GM21737 (cell line): ENCODE measurements around the gene FAM13A.

Experiments used
- ATAC-seq: cut with Tn5 transposase; IDR thresholded peaks from one replicate; pipeline ENCODE4 v1.9.1; 2021; ENCODE audit warnings: mild to moderate bottlenecking, moderate library complexity; ENCODE audit not compliant: unreplicated experiment

The FAM13A gene

GRCh38 chr4:88818631-88819470 lies 238.1 kb downstream of the FAM13A start:
- no peak for ATAC-seq

GRCh38 chr4:88817740-88818139 lies 239.2 kb downstream of the FAM13A start:
- ATAC-seq, result no peak

- no peak for ATAC-seq
Observed at GRCh38 chr4:88816360-88816759, 240.6 kb downstream of the FAM13A start.

- no peak for ATAC-seq
Observed at GRCh38 chr4:88814043-88814617, 242.9 kb downstream of the FAM13A start.

GRCh38 chr4:88813013-88813412 lies 244.0 kb downstream of the FAM13A start:
- no peak for ATAC-seq

- no peak for ATAC-seq
Observed at GRCh38 chr4:88812420-88812819, 244.6 kb downstream of the FAM13A start.

- no peak for ATAC-seq
Observed at GRCh38 chr4:88811904-88812303, 245.1 kb downstream of the FAM13A start.

- no peak for ATAC-seq
Observed at GRCh38 chr4:88810325-88810724, 246.7 kb downstream of the FAM13A start.

- ATAC-seq, result no peak
Observed at GRCh38 chr4:88809576-88810219, 247.3 kb downstream of the FAM13A start.

GRCh38 chr4:88809101-88809500 lies 247.9 kb downstream of the FAM13A start:
- ATAC-seq, result no peak

- no peak for ATAC-seq
Observed at GRCh38 chr4:88807499-88807898, 249.5 kb downstream of the FAM13A start.

- ATAC-seq, result no peak
Observed at GRCh38 chr4:88804234-88804633, 252.8 kb downstream of the FAM13A start.

- peak; percentile 89 for ATAC-seq
Observed at GRCh38 chr4:88803600-88804096, 253.3 kb downstream of the FAM13A start.

GRCh38 chr4:88802585-88803286 lies 254.2 kb downstream of the FAM13A start:
- ATAC-seq, result no peak

- no peak for ATAC-seq
Observed at GRCh38 chr4:88802138-88802537, 254.8 kb downstream of the FAM13A start.

GRCh38 chr4:88799900-88800299 lies 257.1 kb downstream of the FAM13A start:
- no peak for ATAC-seq

GRCh38 chr4:88797725-88798124 lies 259.3 kb downstream of the FAM13A start:
- ATAC-seq, result no peak

GRCh38 chr4:88796545-88796944 lies 260.4 kb downstream of the FAM13A start:
- no peak for ATAC-seq

- ATAC-seq, result no peak
Observed at GRCh38 chr4:88794952-88795351, 262.0 kb downstream of the FAM13A start.

GRCh38 chr4:88794087-88794690 lies 262.8 kb downstream of the FAM13A start:
- no peak for ATAC-seq

GRCh38 chr4:88793475-88793874 lies 263.5 kb downstream of the FAM13A start:
- peak; percentile 61 for ATAC-seq
